ENCODE data around the gene GTF3C5. TPM values are rescaled to one million over a fixed set of nuclear protein-coding genes. Genes with fewer than 3 reads are reported as not detected.

Gene GTF3C5
- polyA plus RNA-seq, 1 of the 3 experiments (the other 2 are of a cell fraction), result 57.3 TPM

- CTCF ChIA-PET, result no interaction called here
- H3K9me2 ChIP-seq, result no peaks in the 10 kb centered on the region
- H3K27ac ChIP-seq (ENCODE audit: low read depth in 2 of 2, low read length in 1 of 2), result no peak overlapping the region
- no peaks in the 10 kb centered on the region for H3K36me3 ChIP-seq (replicated peaks in 1 of 2; ENCODE audit: control insufficient read depth in 1 of 2, insufficient read depth in 2 of 2, low read length in 1 of 2)
- peaks cover 0 to 6% of the 10 kb centered on the region in 2 experiments; a peak in 1 of 4 replicates for H3K4me1 ChIP-seq (ENCODE audit: control insufficient read depth in 1 of 2, insufficient read depth in 2 of 2, low read depth in 1 of 2, low read length in 1 of 2)
- DNase-seq, result no peak
- no peaks in the 10 kb centered on the region for H4K20me1 ChIP-seq (ENCODE audit: insufficient read depth)
- no peak overlapping the region for H3K4me2 ChIP-seq
- H3K9me3 ChIP-seq, result no peaks in the 10 kb centered on the region
- peaks cover 33% of the 10 kb centered on the region for H3K27me3 ChIP-seq (ENCODE audit: insufficient read depth)
- H3K4me3 ChIP-seq (ENCODE audit: low read depth in 2 of 2, low read length in 1 of 2), result no peak overlapping the region
- no peak overlapping the region for H3K9ac ChIP-seq
- no peak overlapping the region for H2AFZ ChIP-seq (ENCODE audit: low read depth)
- no peaks in the 10 kb centered on the region for H3K79me2 ChIP-seq (ENCODE audit: insufficient read depth)
- 65% methylated on average over 11 of the region's 11 CpGs for WGBS (ENCODE audit: low lambda C conversion rate)
- no peak for TF ChIP-seq USF2 (IDR thresholded peaks at IDR 0.05; ENCODE audit: borderline replicate concordance, low read depth, low read length)
- TF ChIP-seq FOSL2 (IDR thresholded peaks at IDR 0.05; ENCODE audit: borderline replicate concordance, low read depth), result no peak
- TF ChIP-seq MXI1 (IDR thresholded peaks at IDR 0.05; ENCODE audit: low read depth, low read length), result no peak
- TF ChIP-seq MEF2A (IDR thresholded peaks at IDR 0.05; ENCODE audit: borderline replicate concordance, low read depth), result no peak
- no peak for TF ChIP-seq GABPA (IDR thresholded peaks at IDR 0.05; ENCODE audit: low read depth)
- TF ChIP-seq GATA2 (CRISPR knock-in tag; IDR thresholded peaks at IDR 0.05), result no peak
- TF ChIP-seq RCOR1 (IDR thresholded peaks at IDR 0.05; ENCODE audit: low read length), result no peak
- no peak for TF ChIP-seq CTCF (IDR thresholded peaks at IDR 0.05)
- no peak for TF ChIP-seq RXRA (IDR thresholded peaks at IDR 0.05; ENCODE audit: borderline replicate concordance, low read depth)
- TF ChIP-seq TAF1 (IDR thresholded peaks at IDR 0.05; ENCODE audit: borderline replicate concordance, low read depth, low read length), result no peak
- TF ChIP-seq EZH2phosphoT487 (IDR thresholded peaks at IDR 0.05; ENCODE audit: borderline replicate concordance, low read depth), result no peak
- TF ChIP-seq YY1 (IDR thresholded peaks at IDR 0.05; ENCODE audit: low read depth), result no peak
- TF ChIP-seq ZBTB33 (IDR thresholded peaks at IDR 0.05; ENCODE audit: borderline replicate concordance, low read depth), result no peak
- TF ChIP-seq, protein P1, sequence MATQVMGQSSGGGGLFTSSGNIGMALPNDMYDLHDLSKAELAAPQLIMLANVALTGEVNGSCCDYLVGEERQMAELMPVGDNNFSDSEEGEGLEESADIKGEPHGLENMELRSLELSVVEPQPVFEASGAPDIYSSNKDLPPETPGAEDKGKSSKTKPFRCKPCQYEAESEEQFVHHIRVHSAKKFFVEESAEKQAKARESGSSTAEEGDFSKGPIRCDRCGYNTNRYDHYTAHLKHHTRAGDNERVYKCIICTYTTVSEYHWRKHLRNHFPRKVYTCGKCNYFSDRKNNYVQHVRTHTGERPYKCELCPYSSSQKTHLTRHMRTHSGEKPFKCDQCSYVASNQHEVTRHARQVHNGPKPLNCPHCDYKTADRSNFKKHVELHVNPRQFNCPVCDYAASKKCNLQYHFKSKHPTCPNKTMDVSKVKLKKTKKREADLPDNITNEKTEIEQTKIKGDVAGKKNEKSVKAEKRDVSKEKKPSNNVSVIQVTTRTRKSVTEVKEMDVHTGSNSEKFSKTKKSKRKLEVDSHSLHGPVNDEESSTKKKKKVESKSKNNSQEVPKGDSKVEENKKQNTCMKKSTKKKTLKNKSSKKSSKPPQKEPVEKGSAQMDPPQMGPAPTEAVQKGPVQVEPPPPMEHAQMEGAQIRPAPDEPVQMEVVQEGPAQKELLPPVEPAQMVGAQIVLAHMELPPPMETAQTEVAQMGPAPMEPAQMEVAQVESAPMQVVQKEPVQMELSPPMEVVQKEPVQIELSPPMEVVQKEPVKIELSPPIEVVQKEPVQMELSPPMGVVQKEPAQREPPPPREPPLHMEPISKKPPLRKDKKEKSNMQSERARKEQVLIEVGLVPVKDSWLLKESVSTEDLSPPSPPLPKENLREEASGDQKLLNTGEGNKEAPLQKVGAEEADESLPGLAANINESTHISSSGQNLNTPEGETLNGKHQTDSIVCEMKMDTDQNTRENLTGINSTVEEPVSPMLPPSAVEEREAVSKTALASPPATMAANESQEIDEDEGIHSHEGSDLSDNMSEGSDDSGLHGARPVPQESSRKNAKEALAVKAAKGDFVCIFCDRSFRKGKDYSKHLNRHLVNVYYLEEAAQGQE (IDR thresholded peaks at IDR 0.05; ENCODE audit: low read depth, low read length), result no peak
- TF ChIP-seq RAD21 (IDR thresholded peaks at IDR 0.05; ENCODE audit: low read length), result no peak
- no peak for TF ChIP-seq MAX (IDR thresholded peaks at IDR 0.05; ENCODE audit: low read depth)
- POLR2A ChIA-PET, result no interaction called here
- no peaks in the 10 kb centered on the region for H3F3A ChIP-seq (replicated peaks; ENCODE audit: insufficient read depth)
Observed at GRCh38 chr9:132983491-132984201, 47.2 kb upstream of the GTF3C5 start.

Measured in SK-N-SH (cell line).